Liver (tissue), 9 donors: ENCODE measurements around the gene CEP164. TPM values are rescaled to one million over a fixed set of nuclear protein-coding genes. Genes with fewer than 3 reads are reported as not detected.

ENCODE experiments used
- DNase-seq: peaks from one replicate; pipeline ENCODE4 v3.0.0-alpha.2; 2017; ENCODE audit warnings: low spot score
- H3K27ac ChIP-seq, 2 donors: one replicate each; pipeline ENCODE4 v1.7.0; 2013; ENCODE audit warnings: inconsistent platforms in 2 of 2, low read length in 2 of 2, control low read depth in 1 of 2, low read depth in 1 of 2, mild to moderate bottlenecking in 1 of 2
- H3K27me3 ChIP-seq, 4 donors: one replicate each; pipeline versions ENCODE4 v1.6.1 to v1.7.0; 2013; ENCODE audit warnings: low read length in 3 of 4, inconsistent platforms in 1 of 4, mild to moderate bottlenecking in 1 of 4, moderate library complexity in 1 of 4; ENCODE audit not compliant: control insufficient read depth in 4 of 4, insufficient read depth in 4 of 4
- H3K36me3 ChIP-seq, 4 donors: one replicate each; pipeline versions ENCODE4 v1.6.1 to v1.7.0; 2013; ENCODE audit warnings: low read length in 3 of 4, mild to moderate bottlenecking in 3 of 4, low read depth in 1 of 4, moderate library complexity in 1 of 4; ENCODE audit not compliant: control insufficient read depth in 4 of 4, insufficient read depth in 3 of 4
- H3K4me1 ChIP-seq, 4 donors: one replicate each; pipeline versions ENCODE4 v1.6.1 to v1.7.0; 2013; ENCODE audit warnings: low read length in 3 of 4, mild to moderate bottlenecking in 3 of 4, moderate library complexity in 1 of 4; ENCODE audit not compliant: control insufficient read depth in 4 of 4, insufficient read depth in 4 of 4
- H3K4me3 ChIP-seq, 3 donors: one replicate each; pipeline versions ENCODE4 v1.6.1 to v1.7.0; 2013; ENCODE audit warnings: low read length in 3 of 3, control low read depth in 1 of 3, low read depth in 1 of 3, mild to moderate bottlenecking in 1 of 3
- H3K9ac ChIP-seq, 2 donors: one replicate each; pipeline ENCODE4 v1.7.0; 2013; ENCODE audit warnings: low read length in 2 of 2, mild to moderate bottlenecking in 2 of 2, moderate library complexity in 2 of 2, control low read depth in 1 of 2, low read depth in 1 of 2
- H3K9me3 ChIP-seq, 4 donors: one replicate each; pipeline versions ENCODE4 v1.6.1 to v1.7.0; 2013; ENCODE audit warnings: low read length in 3 of 4; ENCODE audit not compliant: control insufficient read depth in 4 of 4
- CTCF ChIP-seq: fragments of 150-350 bp; IDR thresholded peaks from 2 replicates; pipeline ENCODE4 v1.5.1; 2017; ENCODE audit warnings: improper control_type of control experiment, low read depth, low read length; ENCODE audit not compliant: missing input control
- EGR1 ChIP-seq, 2 donors: IDR thresholded peaks; 2 replicates each; pipeline ENCODE4 v1.6.1; 2016 to 2018; ENCODE audit warnings: antibody characterized with exemption in 2 of 2, low read depth in 2 of 2
- FOXA1 ChIP-seq: IDR thresholded peaks from 2 replicates; pipeline ENCODE4 v1.6.1; 2016; ENCODE audit warnings: antibody characterized with exemption
- FOXA2 ChIP-seq: IDR thresholded peaks from 2 replicates; pipeline ENCODE4 v1.6.1; 2016; ENCODE audit warnings: antibody characterized with exemption
- GABPA ChIP-seq, 2 donors: IDR thresholded peaks in 1 of 2; conservative IDR thresholded peaks in 1 of 2; 2 replicates each; pipeline ENCODE4 v1.6.1; 2016; ENCODE audit warnings: antibody characterized with exemption in 2 of 2, mild to moderate bottlenecking in 1 of 2, moderate library complexity in 1 of 2
- HNF4A ChIP-seq, 2 donors: conservative IDR thresholded peaks; 2 replicates each; pipeline ENCODE4 v1.6.1; 2016; ENCODE audit warnings: antibody characterized with exemption in 2 of 2, mild to moderate bottlenecking in 2 of 2
- HNF4G ChIP-seq: IDR thresholded peaks from 2 replicates; pipeline ENCODE4 v1.6.1; 2016; ENCODE audit warnings: antibody characterized with exemption
- JUND ChIP-seq, 2 donors: IDR thresholded peaks; 2 replicates each; pipeline ENCODE4 v1.6.1; 2016; ENCODE audit warnings: antibody characterized with exemption in 2 of 2
- MAX ChIP-seq: IDR thresholded peaks from 2 replicates; pipeline ENCODE4 v1.6.1; 2016; ENCODE audit warnings: antibody characterized with exemption
- NR2F2 ChIP-seq: IDR thresholded peaks from 2 replicates; pipeline ENCODE4 v1.6.1; 2016; ENCODE audit warnings: antibody characterized with exemption
- RAD21 ChIP-seq, 2 donors: IDR thresholded peaks; 2 replicates each; pipeline ENCODE4 v1.6.1; 2016; ENCODE audit warnings: antibody characterized with exemption in 2 of 2, mild to moderate bottlenecking in 2 of 2
- RXRA ChIP-seq, 2 donors: IDR thresholded peaks; 2 replicates each; pipeline ENCODE4 v1.6.1; 2017 to 2018; ENCODE audit warnings: antibody characterized with exemption in 2 of 2, mild to moderate bottlenecking in 1 of 2
- SP1 ChIP-seq: IDR thresholded peaks from 2 replicates; pipeline ENCODE4 v1.6.1; 2018; ENCODE audit warnings: antibody characterized with exemption, mild to moderate bottlenecking
- TAF1 ChIP-seq: conservative IDR thresholded peaks from 2 replicates; pipeline ENCODE4 v1.6.1; 2016; ENCODE audit warnings: antibody characterized with exemption, mild to moderate bottlenecking
- YY1 ChIP-seq: IDR thresholded peaks from 2 replicates; pipeline ENCODE4 v1.6.1; 2016; ENCODE audit warnings: antibody characterized with exemption, mild to moderate bottlenecking
- WGBS: extraction: QIAGEN DNeasy Blood & Tissue Kit; methylation state at CpG from one replicate; pipeline ENCODE4 v1.1.7; 2013; 5-methylcytosine and 5-hydroxymethylcytosine counted together
- polyA plus RNA-seq, 2 donors: library from polyadenylated mRNA; stranded (reverse) in 1 of 2; unstranded in 1 of 2; fragments of 200-250 nt in 1 of 2; fragments of >200 nt in 1 of 2; fragmentation: Nextera tagmentation in 1 of 2; extraction: Ambion mirVana in 1 of 2; gene quantifications; one replicate each; pipeline versions ENCODE4 v1.2.1 to v1.2.3, GENCODE V29; 2013 to 2015
- total RNA-seq, 2 donors: library from RNA; depleted of rRNA; stranded (reverse); fragments of >200 nt; gene quantifications; one replicate each; pipeline ENCODE4 v1.2.3, GENCODE V29; 2014
- TF ChIP-seq, protein P1 (sequence below): IDR thresholded peaks from 2 replicates; pipeline ENCODE4 v1.6.1; 2016; ENCODE audit warnings: antibody characterized with exemption
- TF ChIP-seq, protein P2 (sequence below): IDR thresholded peaks from 2 replicates; pipeline ENCODE4 v1.6.1; 2016; ENCODE audit warnings: antibody characterized with exemption
- TF ChIP-seq, protein P3 (sequence below): IDR thresholded peaks from 2 replicates; pipeline ENCODE4 v1.6.1; 2016; ENCODE audit warnings: antibody characterized with exemption, mild to moderate bottlenecking
- donor health status: healthy.
- donor health status: healthy.
- donor health status: healthy.
- donor health status: healthy.
- donor health status: healthy.

The CEP164 gene
- total and polyA plus RNA-seq, 4 donors, result 4.1 to 12.3 (median 5.9) TPM

DNA sequence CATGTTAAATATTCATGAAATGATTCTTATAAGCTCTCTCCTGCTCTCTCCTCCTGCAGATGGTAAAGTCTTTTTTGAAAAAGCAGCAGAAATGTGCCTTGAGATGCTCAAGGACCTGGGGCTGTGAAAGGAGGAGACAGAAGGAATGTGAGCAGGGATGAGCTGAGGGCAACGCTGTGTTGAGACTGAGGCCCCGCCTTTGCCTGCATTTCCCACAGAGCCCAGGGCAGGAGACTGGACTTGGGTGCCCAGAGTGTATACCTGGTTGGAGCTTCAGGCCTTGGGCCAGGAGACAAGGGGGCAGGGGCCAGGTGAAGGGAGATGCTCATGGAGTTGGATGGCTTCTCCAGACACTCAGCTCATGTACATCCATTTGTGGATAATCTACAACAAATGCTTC lies 39.2 kb downstream of the CEP164 start:
- no peak for DNase-seq
- TF ChIP-seq RXRA (IDR thresholded peaks at IDR 0.05) (no peak), FOXA2 (no peak), NR2F2 (no peak), RAD21 (IDR thresholded peaks at IDR 0.05) (no peak), FOXA1 (no peak), SP1 (no peak), HNF4G (no peak), GABPA (IDR thresholded peaks at IDR 0.05 in 1 of 2, conservative IDR thresholded peaks at IDR 0.05 in 1 of 2) (no peak), YY1 (no peak), EGR1 (IDR thresholded peaks at IDR 0.05; ENCODE audit: low read depth in 2 of 2) (no peak), JUND (IDR thresholded peaks at IDR 0.05) (no peak), TAF1 (no peak), CTCF (no peak), HNF4A (conservative IDR thresholded peaks at IDR 0.05) (no peak)
- TF ChIP-seq, protein P1, sequence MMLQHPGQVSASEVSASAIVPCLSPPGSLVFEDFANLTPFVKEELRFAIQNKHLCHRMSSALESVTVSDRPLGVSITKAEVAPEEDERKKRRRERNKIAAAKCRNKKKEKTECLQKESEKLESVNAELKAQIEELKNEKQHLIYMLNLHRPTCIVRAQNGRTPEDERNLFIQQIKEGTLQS, result no peak
- TF ChIP-seq, protein P2, sequence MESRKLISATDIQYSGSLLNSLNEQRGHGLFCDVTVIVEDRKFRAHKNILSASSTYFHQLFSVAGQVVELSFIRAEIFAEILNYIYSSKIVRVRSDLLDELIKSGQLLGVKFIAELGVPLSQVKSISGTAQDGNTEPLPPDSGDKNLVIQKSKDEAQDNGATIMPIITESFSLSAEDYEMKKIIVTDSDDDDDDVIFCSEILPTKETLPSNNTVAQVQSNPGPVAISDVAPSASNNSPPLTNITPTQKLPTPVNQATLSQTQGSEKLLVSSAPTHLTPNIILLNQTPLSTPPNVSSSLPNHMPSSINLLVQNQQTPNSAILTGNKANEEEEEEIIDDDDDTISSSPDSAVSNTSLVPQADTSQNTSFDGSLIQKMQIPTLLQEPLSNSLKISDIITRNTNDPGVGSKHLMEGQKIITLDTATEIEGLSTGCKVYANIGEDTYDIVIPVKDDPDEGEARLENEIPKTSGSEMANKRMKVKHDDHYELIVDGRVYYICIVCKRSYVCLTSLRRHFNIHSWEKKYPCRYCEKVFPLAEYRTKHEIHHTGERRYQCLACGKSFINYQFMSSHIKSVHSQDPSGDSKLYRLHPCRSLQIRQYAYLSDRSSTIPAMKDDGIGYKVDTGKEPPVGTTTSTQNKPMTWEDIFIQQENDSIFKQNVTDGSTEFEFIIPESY, result no peak
- TF ChIP-seq, protein P3, sequence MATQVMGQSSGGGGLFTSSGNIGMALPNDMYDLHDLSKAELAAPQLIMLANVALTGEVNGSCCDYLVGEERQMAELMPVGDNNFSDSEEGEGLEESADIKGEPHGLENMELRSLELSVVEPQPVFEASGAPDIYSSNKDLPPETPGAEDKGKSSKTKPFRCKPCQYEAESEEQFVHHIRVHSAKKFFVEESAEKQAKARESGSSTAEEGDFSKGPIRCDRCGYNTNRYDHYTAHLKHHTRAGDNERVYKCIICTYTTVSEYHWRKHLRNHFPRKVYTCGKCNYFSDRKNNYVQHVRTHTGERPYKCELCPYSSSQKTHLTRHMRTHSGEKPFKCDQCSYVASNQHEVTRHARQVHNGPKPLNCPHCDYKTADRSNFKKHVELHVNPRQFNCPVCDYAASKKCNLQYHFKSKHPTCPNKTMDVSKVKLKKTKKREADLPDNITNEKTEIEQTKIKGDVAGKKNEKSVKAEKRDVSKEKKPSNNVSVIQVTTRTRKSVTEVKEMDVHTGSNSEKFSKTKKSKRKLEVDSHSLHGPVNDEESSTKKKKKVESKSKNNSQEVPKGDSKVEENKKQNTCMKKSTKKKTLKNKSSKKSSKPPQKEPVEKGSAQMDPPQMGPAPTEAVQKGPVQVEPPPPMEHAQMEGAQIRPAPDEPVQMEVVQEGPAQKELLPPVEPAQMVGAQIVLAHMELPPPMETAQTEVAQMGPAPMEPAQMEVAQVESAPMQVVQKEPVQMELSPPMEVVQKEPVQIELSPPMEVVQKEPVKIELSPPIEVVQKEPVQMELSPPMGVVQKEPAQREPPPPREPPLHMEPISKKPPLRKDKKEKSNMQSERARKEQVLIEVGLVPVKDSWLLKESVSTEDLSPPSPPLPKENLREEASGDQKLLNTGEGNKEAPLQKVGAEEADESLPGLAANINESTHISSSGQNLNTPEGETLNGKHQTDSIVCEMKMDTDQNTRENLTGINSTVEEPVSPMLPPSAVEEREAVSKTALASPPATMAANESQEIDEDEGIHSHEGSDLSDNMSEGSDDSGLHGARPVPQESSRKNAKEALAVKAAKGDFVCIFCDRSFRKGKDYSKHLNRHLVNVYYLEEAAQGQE, result no peak
- peaks cover 10 to 39% (median 21%) of the 10 kb centered on the region in 4 donors for H3K36me3 ChIP-seq
- H3K4me1 ChIP-seq, result no peaks in the 10 kb centered on the region
- no peak overlapping the region for H3K4me3 ChIP-seq
- H3K9ac ChIP-seq, result no peak overlapping the region
- H3K9me3 ChIP-seq, result no peaks in the 10 kb centered on the region
- 96% methylated on average over 2 of the region's 2 CpGs for WGBS
- no peak overlapping the region for H3K27ac ChIP-seq
- H3K27me3 ChIP-seq, result no peaks in the 10 kb centered on the region

DNA sequence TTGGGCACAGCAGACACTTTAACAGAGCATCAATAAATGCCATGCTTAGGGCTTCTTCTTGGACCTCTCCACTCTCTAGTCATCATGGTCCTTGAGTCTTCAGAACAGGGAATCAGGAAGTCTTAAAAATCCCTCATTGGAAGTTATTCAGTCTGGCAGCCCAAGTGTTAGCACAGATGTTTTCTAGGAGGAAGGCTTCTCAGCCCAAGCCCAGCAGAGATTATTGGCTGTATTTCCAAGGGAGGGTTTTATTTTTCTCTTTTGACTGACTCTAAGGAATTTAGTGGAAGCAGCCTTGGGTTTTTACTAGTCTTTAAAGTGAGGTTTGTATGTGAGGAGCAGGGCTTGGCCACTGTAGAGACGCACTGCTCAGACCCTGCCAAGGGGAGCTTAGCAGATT lies 41.9 kb downstream of the CEP164 start:
- H3K4me3 ChIP-seq, result no peak overlapping the region

More for the DNA sequence above, 41.9 kb downstream of the CEP164 start:
- TF ChIP-seq FOXA2 (no peak), SP1 (no peak), TAF1 (no peak), MAX (no peak), RAD21 (IDR thresholded peaks at IDR 0.05) (no peak)
- TF ChIP-seq, protein P3, result no peak
- TF ChIP-seq, protein P2, result no peak
- Histone ChIP-seq H3K4me1 (no peaks in the 10 kb centered on the region), H3K9me3 (no peaks in the 10 kb centered on the region), H3K9ac (no peak overlapping the region), H3K27ac (no peak overlapping the region), H3K27me3 (no peaks in the 10 kb centered on the region), H3K36me3 (peaks cover 7 to 37% (median 21%) of the 10 kb centered on the region in 4 donors)
- WGBS, result 96% methylated on average over 1 of the region's 1 CpG
- DNase-seq, result no peak
